ENCODE data around the gene C10orf71. TPM values are rescaled to one million over a fixed set of nuclear protein-coding genes. Genes with fewer than 3 reads are reported as not detected.
A peak's percentile ranks its signal among the peaks of the same experiment; 100 is the strongest.

Gene C10orf71
- total RNA-seq, 1 donor from 2014 or later: 0.26 TPM

DNA sequence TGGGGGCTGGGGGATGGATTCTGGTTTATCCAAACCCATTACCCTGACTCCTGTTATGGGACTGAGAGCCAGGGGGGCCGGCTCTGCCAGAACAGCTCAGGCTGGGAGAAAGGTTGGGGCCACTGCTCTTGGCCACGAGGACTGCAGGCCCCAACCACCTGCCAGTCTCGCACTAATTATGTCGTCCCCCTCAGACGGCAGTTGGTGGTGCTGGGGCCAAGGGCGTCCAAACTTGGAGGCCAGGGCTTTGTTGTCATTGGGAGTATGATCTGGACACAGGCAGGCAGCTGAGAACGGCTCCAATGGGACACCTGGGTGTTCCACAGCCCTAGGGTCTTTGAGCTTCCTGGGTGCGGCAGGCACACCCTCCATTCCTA, 62.2 kb downstream of the C10orf71 start:
- no peak for DNase-seq (ENCODE audit: low spot score)

DNA sequence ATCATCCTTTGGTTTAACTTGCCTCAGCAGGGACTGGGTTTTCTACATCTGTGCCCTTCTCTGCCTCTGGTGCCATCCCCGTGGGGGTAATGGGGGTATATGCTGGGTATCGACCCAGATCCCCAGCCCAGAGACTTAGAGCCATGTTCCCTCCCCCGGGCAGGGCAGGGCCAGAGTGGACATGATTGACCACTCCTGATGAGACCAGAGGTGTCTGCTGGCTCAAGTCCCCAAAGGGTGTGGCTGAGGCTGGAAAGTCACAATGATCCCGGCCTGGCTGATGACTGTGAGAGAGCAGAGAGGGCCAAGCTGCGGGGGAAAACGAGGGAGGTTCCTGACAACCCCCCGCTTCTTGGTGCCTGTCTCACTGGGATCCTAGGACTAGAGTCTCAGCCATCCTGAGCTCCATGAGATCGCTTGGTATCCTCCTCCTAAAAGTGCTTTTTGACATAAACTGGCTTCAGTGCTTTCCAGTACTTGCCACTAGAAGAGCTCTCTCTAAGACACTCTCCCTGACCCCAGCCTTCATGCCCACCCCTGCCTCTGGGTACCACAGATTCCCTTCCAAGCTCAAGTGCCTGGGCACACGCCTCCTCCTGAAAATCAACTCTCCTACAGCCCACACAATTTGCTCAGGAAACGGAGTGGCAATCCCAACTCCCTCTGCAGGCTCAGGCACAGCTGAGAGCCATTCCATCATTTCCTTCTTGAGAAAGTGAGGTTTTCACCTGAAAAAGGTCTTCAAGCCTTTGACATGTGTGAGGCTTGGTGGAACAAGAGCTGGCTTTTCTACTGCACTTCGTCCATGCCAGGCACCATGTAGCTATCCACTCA, 63.0 kb downstream of the C10orf71 start:
- no peak for DNase-seq (ENCODE audit: low spot score)

DNA sequence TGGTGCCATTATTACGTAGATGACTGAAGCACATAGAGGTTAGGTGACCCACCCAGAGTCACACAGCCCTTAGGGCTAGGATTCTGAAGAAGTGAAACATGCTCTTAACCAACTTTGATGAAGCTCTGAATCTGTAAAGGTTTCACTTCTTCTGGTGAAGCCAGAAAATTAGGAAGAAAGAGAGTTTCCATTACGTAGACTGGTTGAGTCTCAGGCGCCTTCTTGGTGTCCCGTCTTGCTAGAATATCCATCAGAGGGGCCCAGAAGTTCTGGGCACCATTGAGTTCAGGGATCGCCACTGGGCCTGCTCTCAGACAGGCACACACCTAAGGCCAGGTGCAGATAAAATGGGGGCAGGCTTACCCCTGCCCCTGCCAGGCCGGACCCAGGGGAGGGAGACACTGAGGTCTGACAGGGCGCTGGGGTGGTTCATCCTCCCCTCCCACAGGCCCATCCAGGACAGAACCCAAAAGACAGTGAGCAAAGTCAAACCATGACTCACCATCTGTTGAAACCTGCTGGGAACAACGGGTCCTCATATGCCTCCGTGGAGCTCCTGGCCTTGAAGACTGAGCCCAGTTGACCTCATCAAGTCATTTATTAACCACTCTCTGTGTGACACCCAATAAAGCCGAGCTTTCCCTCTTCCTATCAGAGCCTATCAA, 63.8 kb downstream of the C10orf71 start:
- peak; percentile 36 for DNase-seq (ENCODE audit: low spot score)

DNA sequence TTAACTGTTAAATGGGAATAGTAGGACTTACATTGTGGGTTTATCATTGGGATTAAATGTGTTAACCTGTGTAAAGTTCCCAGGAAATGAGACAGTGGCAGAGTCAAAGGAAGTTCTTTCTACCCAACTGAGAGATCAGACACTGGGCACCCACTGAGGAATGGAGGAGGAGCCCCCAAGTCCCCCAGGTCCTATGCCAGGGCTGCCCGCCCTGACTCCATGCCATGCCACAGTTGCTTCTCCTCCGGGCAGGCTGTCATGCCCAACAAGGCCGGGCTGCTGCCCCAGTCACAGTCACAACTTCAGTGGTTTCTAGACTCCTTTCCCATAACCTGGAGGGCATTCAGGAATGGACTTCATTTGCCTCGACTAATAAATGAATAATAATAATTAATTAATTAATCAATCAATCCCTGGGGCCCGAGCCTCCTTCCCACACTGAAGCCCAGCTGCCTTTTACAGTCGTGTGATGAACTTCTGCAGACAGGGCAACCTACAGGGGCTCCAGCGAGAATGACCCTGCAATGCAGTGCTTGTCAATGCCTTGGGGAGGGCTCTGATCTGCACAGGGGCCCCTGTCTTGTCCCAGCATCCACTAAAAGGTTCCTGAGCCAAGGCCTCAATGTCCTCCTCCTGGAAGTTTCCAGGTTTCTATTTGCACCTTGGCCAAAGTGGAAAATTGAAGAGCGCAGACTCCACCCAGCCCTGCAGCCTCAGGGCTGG, 64.5 kb downstream of the C10orf71 start:
- DNase-seq (ENCODE audit: low spot score): no peak

DNA sequence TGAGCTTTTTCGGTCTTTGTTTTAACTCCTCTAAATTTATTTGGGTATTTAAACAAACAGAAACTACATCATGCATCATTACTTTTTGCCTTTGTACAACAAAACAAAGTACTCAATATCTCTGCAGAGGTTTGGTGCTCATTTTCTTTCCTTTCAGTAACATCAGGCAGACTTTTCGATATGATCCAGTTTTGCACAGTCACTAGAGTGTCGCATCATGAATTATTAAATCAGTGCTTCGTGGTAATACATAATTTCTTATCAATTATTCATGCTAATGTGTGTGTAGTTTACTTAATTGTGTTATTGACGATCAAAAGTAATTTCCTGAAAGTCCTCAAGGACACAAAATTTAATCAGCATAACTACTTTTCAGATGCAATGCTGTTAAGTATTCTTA, 65.1 kb downstream of the C10orf71 start:
- DNase-seq (ENCODE audit: low spot score): no peak

DNA sequence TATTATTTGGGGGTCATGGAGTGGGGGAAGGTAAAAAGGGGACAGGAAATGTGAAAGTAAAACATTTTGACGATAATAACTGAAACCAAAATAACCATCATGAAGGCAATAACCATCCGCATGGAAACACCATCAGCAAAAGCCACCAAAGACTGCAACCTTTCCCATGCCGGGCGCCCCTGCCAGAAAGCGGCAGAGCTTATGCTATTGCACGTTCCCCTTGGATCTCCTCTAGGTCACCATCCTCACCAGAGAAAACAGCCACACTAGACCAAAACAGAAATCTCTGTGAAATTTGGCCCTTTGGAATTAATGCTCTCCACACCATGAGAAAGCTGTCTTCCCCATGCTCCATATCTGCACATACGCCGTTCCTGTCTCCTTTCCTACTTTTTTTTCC, 65.8 kb downstream of the C10orf71 start:
- DNase-seq (ENCODE audit: low spot score): no peak

DNA sequence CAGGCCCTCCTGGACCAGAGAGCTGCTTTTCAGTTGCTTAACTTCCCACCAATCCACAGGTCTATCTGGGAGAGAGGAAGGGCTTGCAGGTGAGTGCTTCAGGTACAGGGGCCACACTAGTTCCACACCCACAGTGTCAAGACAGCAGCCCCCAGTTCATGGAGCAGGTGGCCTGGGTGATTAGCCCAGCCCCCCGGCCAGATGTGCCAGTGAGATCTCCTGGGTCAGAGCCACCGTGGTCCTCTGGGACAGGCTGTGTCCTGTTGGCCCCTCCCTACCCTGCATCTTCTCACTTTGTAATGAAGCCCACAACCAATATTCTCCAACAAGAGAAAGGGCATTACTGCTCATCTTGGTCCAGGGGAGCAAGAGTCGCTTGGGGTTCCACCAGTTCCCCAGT, 66.3 kb downstream of the C10orf71 start:
- DNase-seq (ENCODE audit: low spot score): peak; percentile 18

DNA sequence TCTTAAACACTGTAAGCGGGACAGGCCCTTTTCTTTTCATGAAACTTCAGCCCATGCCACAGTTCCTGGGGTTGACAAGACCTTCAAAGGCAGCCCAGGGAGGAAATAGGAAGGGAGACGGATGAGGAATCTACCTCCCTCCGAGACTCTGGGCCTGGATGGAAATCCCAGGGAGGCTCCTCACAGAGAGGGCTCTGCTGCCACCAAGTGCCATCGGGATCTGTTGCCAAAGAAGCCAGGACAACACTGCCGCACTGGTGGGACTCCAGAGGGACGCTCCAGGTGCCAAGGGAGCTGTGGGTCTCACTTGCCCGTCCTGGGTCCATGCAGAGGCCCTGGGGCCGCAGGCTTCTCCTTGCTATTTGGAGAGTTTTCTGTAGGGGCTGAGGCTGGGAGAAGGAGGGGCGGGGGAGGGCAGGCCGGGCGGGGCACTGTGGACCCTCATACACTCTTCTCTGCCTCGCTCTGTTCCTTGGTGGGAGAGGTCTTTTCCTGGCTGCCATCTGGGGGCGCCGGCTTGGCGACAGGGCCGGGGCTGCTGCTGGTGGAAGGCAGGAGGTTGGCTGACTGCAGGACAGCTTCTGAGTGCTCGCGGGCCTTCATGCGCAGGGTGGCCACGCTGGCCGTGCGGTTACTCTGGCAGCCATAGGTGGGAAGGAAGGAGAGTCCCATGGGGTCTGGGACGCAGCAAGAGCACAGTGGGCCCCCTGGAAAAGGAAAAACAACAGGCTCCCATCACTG, 66.9 kb downstream of the C10orf71 start:
- peak; percentile 38 for DNase-seq (ENCODE audit: low spot score)

DNA sequence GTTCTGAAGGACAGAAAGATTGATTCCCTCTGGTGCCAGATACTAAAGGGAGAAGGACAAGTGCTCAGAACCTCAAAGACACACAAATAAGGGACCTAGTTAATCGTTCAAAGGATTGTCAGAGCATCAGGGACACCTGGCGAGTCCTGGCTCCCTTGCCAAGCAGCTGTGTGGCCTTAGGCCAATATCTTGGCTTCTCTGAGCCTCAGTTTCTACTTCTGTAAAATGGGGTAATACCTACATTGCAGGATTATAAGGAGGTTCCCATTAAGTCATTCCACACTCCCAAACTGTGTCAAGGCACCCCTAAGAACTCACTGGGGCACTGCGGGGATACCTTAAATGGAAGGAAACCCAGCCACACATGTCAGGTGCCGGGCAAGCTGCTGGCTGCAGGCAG, 67.5 kb downstream of the C10orf71 start:
- peak; percentile 22 for DNase-seq (ENCODE audit: low spot score)

DNA sequence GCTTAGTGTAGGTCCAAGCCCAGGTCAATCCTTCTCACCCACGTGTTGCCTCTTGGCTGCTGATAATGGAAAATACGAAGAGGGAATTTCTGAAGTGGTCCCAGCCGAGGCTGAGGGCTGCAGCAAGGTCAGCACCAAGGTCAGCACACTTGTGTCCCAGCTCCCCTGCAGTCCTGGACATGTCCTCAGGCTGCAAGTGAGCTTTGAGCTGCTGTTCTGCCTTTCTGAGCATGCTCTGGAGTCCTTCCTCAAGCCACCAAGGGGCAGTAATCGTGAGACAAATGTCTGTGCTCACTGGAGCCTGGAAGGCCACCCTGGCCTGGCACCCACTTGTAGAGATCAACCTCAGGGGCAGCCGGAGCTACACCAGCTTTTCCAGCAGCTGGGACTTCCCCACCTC, 68.6 kb downstream of the C10orf71 start:
- DNase-seq (ENCODE audit: low spot score): peak; percentile 20

DNA sequence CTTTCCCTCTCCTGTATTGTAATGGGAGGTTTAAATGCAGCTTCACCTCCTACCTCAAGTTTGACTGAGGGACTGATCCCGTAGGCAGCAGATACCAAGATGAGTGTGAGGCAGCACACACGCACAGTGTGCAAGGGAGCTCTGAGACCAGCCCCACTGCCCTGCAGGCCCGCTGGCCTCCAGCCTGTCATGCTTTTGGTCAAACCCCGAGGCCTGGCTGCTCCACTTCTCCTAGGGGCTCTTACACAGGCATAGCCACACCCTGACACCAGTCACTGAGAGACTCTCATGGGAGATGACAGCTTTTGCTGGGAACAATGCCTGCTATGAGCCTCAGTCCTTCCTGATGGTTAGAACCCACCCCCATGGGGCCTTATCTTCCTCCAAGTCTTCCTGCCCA, 69.3 kb downstream of the C10orf71 start:
- peak; percentile 24 for DNase-seq (ENCODE audit: low spot score)

DNA sequence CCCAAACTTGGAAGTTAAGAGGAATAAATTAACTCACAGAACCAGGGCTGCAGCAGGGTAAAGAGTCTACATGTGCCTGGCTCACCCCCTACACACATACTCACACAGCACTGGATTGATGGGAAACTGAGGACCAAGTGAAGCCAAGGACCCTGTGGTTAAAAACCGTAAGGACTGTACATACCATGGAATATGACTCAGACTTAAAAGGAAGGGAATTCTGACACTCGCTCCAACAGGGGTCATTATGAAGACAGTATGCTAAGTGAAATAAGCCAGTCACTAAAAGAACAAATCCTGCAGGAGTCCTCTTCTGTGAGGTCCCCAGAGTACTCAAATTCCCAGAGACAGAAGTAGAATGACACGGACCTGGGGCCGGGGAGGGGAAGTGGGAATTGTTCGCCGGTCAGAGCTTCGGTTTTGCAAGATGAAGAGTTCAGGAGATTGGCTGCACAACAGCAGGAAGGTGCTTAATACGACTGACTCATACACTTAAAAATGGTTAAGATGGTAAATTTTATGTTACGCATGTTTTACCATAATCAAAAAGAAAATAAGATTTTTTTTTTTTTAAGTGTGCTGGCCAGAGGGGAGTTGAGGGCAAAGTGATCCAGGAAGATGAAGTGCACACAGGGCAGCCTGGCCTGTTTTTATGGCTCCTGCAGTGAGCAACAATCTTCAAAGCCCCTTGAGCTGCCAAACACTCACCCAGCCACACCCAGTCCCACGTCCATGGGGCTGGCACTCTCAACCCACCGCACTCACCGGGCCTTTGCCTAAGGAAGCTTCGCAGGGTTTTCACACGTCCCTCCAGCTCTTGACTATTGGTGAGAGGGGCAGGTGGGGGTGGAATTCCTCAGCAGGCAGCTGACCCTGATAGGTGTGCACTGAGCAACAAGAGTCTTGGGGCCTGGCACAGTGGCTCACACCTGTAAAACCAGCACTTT, 70.5 kb downstream of the C10orf71 start:
- peak; percentile 26 for DNase-seq (ENCODE audit: low spot score)

DNA sequence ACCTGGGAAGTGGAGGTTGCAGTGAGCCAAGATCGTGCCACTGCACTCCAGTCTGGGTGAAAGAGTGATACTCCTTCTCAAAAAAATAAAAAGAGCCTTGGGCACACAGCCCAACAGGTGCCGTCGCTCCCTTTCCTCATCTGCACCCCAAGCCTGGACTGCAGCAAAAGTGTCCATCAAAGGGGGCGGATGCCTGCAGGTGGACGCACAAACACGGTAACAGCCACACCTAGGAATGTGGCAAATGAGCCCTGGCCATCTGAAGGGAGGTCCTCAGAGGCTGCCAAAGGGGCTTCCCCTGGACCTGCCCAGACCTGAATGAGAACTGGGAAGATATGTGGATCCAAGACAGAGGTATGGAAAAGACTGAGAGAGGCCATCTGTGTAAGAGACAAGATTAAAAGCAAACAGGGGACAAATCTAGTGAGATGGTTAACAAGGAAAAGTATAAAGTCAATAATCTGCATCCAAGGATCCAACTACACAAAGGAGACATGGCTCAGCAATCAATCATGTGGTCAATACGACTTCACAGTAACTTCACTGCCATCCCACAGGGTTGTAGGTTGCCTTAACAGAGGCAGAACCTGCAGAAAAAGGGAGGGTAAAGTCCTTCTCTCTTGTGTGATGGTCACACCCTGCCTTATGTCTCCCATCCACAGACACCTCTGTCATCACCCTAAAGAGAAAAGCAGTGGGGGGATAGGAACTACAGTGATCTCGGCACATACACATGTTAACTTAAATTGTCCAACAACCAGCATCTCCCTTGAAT, 71.5 kb downstream of the C10orf71 start:
- no peak for DNase-seq (ENCODE audit: low spot score)

DNA sequence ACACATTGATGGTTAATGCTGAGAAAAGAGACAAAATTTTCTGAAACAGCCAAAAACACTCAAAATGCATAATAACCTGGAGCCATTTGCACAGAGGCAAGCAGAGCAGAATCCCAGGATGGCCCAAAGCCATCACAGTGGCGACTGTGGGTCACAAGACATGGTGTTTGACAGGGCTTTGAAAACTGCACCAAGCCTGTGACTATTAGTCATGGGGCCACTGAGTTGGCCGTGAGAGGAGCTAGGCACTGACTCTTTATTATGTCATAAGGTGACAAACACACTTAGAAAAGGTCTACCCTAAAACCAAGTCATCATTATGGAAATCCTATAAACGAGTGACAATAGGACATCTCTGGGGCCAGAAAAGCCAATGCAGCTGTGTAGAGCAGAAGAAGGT, 73.0 kb downstream of the C10orf71 start:
- DNase-seq (ENCODE audit: low spot score): peak; percentile 23

DNA sequence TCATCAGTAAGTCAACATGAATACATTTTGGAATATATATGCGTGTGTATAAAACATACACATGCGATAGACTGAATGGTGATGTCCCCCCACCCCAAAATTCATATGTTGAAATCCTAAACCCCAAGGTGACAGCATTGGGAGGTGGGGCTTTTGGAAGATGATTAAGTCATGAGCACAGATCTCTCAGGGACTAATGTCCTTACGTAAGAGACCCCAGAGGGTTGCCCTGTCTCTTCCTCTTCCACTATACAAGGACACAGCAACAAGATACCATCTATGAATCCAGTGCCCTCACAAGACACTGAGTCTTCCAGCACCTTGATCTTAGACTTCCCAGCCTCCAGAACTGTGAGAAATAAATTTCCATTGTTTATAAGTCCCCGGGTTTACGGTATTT, 74.4 kb downstream of the C10orf71 start:
- DNase-seq (ENCODE audit: low spot score): no peak

DNA sequence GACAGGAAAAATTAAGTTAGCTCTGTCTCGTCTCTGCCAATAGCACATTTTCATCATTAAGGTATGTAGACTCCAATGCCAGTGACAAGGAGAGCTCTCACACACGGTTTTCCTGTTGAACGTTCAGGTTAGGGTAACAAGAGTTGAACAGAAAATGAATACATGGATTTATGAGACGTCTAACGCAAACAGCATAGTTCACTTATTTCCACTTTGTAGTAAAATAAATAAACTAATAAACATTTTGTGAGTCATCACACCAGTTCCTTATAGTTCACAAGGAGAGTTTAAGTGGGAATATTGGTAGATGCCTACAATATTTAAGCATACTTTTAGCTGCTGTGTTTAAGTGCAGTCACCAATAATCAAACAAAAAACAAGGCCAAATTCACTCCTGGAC, 75.8 kb downstream of the C10orf71 start:
- DNase-seq (ENCODE audit: low spot score): no peak

DNA sequence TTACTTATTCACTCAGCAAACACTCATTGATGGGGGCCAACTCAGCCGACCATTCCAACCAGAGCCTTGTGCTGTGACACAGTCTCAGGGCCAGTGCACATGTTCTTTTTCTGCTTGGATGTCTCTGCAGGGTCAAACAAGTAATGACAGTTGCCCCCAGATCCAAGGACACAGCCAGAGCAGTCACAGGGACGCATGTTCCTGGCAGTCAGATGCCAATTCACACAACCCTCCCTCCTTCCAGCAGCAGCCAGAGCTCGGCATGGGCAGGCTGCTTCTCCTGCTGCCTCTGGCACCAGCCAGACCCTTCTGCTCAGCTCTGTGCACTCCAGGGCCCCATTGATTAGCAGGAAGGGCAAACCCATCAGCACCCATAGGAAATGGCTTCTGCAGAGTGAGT, 76.6 kb downstream of the C10orf71 start:
- peak; percentile 24 for DNase-seq (ENCODE audit: low spot score)

Data from ureter (tissue), 1 donor.